GM18526 (cell line): ENCODE data around the gene DACT2.

Experiments used
- POLR2A ChIP-seq: IDR thresholded peaks from 3 replicates; pipeline ENCODE4 v1.6.1; 2011; ENCODE audit not compliant: insufficient read length; ENCODE audit errors: extremely low read depth

Gene DACT2

GRCh38 chr6:168319279-168320111 is at the start of gene DACT2:
Gene DACT2, minus strand, starts transcription at chr6:168319777. Its CDS starts 144 bp downstream, at chr6:168319633.
- no peak for TF ChIP-seq POLR2A

GRCh38 chr6:168368936-168369335 is 49.4 kb upstream of the DACT2 start:
- TF ChIP-seq POLR2A: no peak

- TF ChIP-seq POLR2A: no peak
These were observed 48.7 kb upstream of the DACT2 start for GRCh38 chr6:168368066-168368820.

GRCh38 chr6:168367285-168367751 is 47.7 kb upstream of the DACT2 start:
- no peak for TF ChIP-seq POLR2A

- no peak for TF ChIP-seq POLR2A
These were observed 46.9 kb upstream of the DACT2 start for GRCh38 chr6:168366473-168366872.

GRCh38 chr6:168365422-168366165 is 46.0 kb upstream of the DACT2 start:
- no peak for TF ChIP-seq POLR2A

- TF ChIP-seq POLR2A: no peak
These were observed 45.3 kb upstream of the DACT2 start for GRCh38 chr6:168364793-168365421.

GRCh38 chr6:168363811-168364792 is 44.5 kb upstream of the DACT2 start:
- no peak for TF ChIP-seq POLR2A

GRCh38 chr6:168363302-168363701 is 43.7 kb upstream of the DACT2 start:
- TF ChIP-seq POLR2A: no peak

GRCh38 chr6:168362276-168362990 is 42.9 kb upstream of the DACT2 start:
- no peak for TF ChIP-seq POLR2A

GRCh38 chr6:168361766-168362165 is 42.2 kb upstream of the DACT2 start:
- no peak for TF ChIP-seq POLR2A

- TF ChIP-seq POLR2A: no peak
These were observed 40.2 kb upstream of the DACT2 start for GRCh38 chr6:168359794-168360193.

GRCh38 chr6:168358842-168359420 is 39.4 kb upstream of the DACT2 start:
- no peak for TF ChIP-seq POLR2A
